ENCODE results near the gene STAB2.
"Not testable (repeated sequence)": the region's sequence is repeated elsewhere in the genome, so short reads cannot be mapped to it uniquely, and the experiment has no call there.

The STAB2 gene

GRCh38 chr12:103627189-103627855, 40.2 kb downstream of the STAB2 start:
- Mint-ChIP-seq H3K27ac (no peak overlapping the region), H3K36me3 (no peaks in the 10 kb centered on the region), H3K27me3 (no peaks in the 10 kb centered on the region), H3K4me3 (no peak overlapping the region), H3K4me1 (no peaks in the 10 kb centered on the region), H3K9me3 (peaks cover 11% of the 10 kb centered on the region)
- ATAC-seq = no peak

- no peak overlapping the region for H3K4me3 Mint-ChIP-seq
- H3K4me1 Mint-ChIP-seq = no peaks in the 10 kb centered on the region
- H3K9me3 Mint-ChIP-seq = peaks cover 12% of the 10 kb centered on the region
- ATAC-seq = no peak
- H3K27me3 Mint-ChIP-seq = no peaks in the 10 kb centered on the region
- no peaks in the 10 kb centered on the region for H3K36me3 Mint-ChIP-seq
- no peak overlapping the region for H3K27ac Mint-ChIP-seq
These were observed 45.6 kb downstream of the STAB2 start for GRCh38 chr12:103632554-103633216.

GRCh38 chr12:103634732-103635131, 47.7 kb downstream of the STAB2 start:
- Mint-ChIP-seq H3K27me3 (peaks cover 11% of the 10 kb centered on the region), H3K27ac (no peak overlapping the region), H3K4me1 (no peaks in the 10 kb centered on the region), H3K36me3 (no peaks in the 10 kb centered on the region), H3K4me3 (no peak overlapping the region), H3K9me3 (peaks cover 12% of the 10 kb centered on the region)
- ATAC-seq = no peak

- ATAC-seq = no peak
- Mint-ChIP-seq H3K36me3 (no peaks in the 10 kb centered on the region), H3K27me3 (peaks cover 11% of the 10 kb centered on the region), H3K27ac (no peak overlapping the region), H3K4me1 (no peaks in the 10 kb centered on the region), H3K9me3 (peaks cover 10% of the 10 kb centered on the region), H3K4me3 (no peak overlapping the region)
These were observed 48.3 kb downstream of the STAB2 start for GRCh38 chr12:103635419-103635818.

GRCh38 chr12:103637021-103637420, 49.9 kb downstream of the STAB2 start:
- H3K4me3 Mint-ChIP-seq = no peak overlapping the region
- no peak for ATAC-seq

GRCh38 chr12:103637429-103637828, 50.4 kb downstream of the STAB2 start:
- no peak overlapping the region for H3K27ac Mint-ChIP-seq

More at GRCh38 chr12:103637021-103637420, 49.9 kb downstream of the STAB2 start:
- H3K36me3 Mint-ChIP-seq = no peaks in the 10 kb centered on the region
- H3K27ac Mint-ChIP-seq = no peak overlapping the region
- no peaks in the 10 kb centered on the region for H3K4me1 Mint-ChIP-seq
- peaks cover 4% of the 10 kb centered on the region for H3K9me3 Mint-ChIP-seq
- peaks cover 11% of the 10 kb centered on the region for H3K27me3 Mint-ChIP-seq

DNA sequence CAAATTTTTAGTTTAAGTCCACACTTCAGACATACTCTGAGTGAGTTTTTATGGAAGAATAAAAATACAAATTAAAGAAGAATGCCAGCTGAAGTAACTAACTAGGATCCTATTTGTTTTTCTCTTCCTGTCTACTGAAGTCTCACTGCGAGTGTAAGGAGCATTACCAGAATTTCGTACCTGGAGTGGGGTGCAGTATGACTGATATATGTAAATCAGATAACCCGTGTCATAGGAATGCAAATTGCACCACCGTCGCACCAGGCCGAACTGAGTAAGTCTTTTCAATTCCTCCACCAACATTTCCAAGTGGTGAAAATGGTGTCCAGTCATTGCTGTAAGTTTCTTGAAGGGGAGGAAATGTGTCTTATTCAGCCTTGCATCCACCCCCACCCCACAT, 52.9 kb downstream of the STAB2 start:
- Mint-ChIP-seq H3K9me3 (peaks cover 4% of the 10 kb centered on the region), H3K27me3 (peaks cover 19% of the 10 kb centered on the region), H3K27ac (no peak overlapping the region), H3K4me1 (no peaks in the 10 kb centered on the region), H3K4me3 (no peak overlapping the region), H3K36me3 (no peaks in the 10 kb centered on the region)
- no peak for ATAC-seq

More at GRCh38 chr12:103637429-103637828, 50.4 kb downstream of the STAB2 start:
- Mint-ChIP-seq H3K36me3 (no peaks in the 10 kb centered on the region), H3K4me1 (no peaks in the 10 kb centered on the region), H3K9me3 (no peaks in the 10 kb centered on the region), H3K27me3 (peaks cover 11% of the 10 kb centered on the region), H3K4me3 (no peak overlapping the region)
- no peak for ATAC-seq

GRCh38 chr12:103640410-103640809, 53.3 kb downstream of the STAB2 start:
- Mint-ChIP-seq H3K27ac (no peak overlapping the region), H3K4me1 (no peaks in the 10 kb centered on the region), H3K27me3 (peaks cover 19% of the 10 kb centered on the region), H3K36me3 (no peaks in the 10 kb centered on the region), H3K4me3 (no peak overlapping the region), H3K9me3 (peaks cover 4% of the 10 kb centered on the region)
- ATAC-seq = no peak

DNA sequence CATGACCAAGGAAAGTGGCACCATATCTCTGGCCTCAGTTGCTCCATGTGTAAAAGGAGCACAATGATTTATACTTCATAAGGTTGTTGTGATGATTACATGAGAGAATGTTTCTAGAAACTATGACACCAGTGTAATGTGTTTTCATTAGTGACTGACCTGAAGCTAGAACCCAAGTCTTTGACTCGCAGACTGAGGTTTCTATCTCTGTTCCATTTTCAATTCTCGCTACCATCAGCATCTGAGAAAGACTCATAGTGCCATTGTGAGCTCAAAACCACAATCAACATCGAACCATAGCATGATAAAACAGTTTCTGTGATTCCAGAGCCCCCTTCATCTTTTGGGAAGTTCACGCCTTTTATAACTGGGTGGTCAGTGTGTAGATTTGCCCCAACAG, 53.8 kb downstream of the STAB2 start:
- ATAC-seq = no peak
- H3K27ac Mint-ChIP-seq = no peak overlapping the region
- peaks cover 4% of the 10 kb centered on the region for H3K9me3 Mint-ChIP-seq
- no peaks in the 10 kb centered on the region for H3K36me3 Mint-ChIP-seq
- H3K4me1 Mint-ChIP-seq = no peaks in the 10 kb centered on the region
- no peak overlapping the region for H3K4me3 Mint-ChIP-seq
- H3K27me3 Mint-ChIP-seq = peaks cover 19% of the 10 kb centered on the region

DNA sequence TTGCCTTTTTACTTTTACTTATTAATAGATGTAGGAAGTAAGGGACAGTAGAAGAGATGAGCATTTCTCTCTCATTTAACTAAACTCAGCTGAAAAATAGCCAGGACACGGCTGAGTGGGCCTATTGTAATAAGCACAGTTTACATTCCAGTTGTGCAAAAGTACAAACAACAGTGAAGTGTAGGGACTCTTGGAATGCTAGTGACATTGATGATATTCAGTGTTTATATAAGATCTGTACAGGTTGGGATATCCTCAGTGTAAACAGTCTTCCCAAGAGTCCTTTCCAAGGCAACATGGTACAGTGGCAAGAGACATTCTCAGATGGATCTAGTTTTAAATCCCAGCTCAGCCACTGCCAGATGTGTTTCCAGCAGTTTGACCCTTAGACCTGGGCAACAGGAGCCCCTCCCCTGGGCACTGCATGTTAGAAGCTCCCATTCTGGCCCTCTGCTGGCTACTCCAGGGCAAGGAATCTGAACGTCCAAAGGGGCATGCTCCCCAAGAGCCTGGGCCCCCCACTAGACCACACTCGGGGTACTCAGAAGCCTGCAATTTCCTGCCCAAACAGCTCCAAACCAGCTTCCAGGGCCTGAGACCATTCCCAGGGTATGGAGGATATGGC, 55.3 kb downstream of the STAB2 start:
- peaks cover 4% of the 10 kb centered on the region for H3K9me3 Mint-ChIP-seq
- no peak for ATAC-seq
- no peak overlapping the region for H3K4me3 Mint-ChIP-seq
- no peaks in the 10 kb centered on the region for H3K4me1 Mint-ChIP-seq
- peaks cover 27% of the 10 kb centered on the region for H3K27me3 Mint-ChIP-seq
- H3K36me3 Mint-ChIP-seq = no peaks in the 10 kb centered on the region
- no peak overlapping the region for H3K27ac Mint-ChIP-seq

GRCh38 chr12:103645202-103645601, 58.1 kb downstream of the STAB2 start:
- ATAC-seq = no peak
- H3K27me3 Mint-ChIP-seq = peaks cover 17% of the 10 kb centered on the region
- peaks cover 4% of the 10 kb centered on the region for H3K9me3 Mint-ChIP-seq
- H3K27ac Mint-ChIP-seq = no peak overlapping the region
- no peaks in the 10 kb centered on the region for H3K36me3 Mint-ChIP-seq
- H3K4me3 Mint-ChIP-seq = no peak overlapping the region
- no peaks in the 10 kb centered on the region for H3K4me1 Mint-ChIP-seq

GRCh38 chr12:103647267-103647666, 60.2 kb downstream of the STAB2 start:
- peaks cover 4% of the 10 kb centered on the region for H3K9me3 Mint-ChIP-seq
- H3K4me3 Mint-ChIP-seq = no peak overlapping the region
- no peak overlapping the region for H3K27ac Mint-ChIP-seq
- H3K4me1 Mint-ChIP-seq = no peaks in the 10 kb centered on the region
- peaks cover 17% of the 10 kb centered on the region for H3K27me3 Mint-ChIP-seq
- ATAC-seq = no peak
- no peaks in the 10 kb centered on the region for H3K36me3 Mint-ChIP-seq

- ATAC-seq = no peak
- Mint-ChIP-seq H3K36me3 (no peaks in the 10 kb centered on the region), H3K4me3 (no peak overlapping the region), H3K4me1 (no peaks in the 10 kb centered on the region), H3K9me3 (peaks cover 7% of the 10 kb centered on the region), H3K27me3 (peaks cover 11% of the 10 kb centered on the region), H3K27ac (no peak overlapping the region)
These were observed 65.7 kb downstream of the STAB2 start for GRCh38 chr12:103652808-103653207.

GRCh38 chr12:103653568-103654173, 66.6 kb downstream of the STAB2 start:
- not testable (repeated sequence) for H3K4me1 Mint-ChIP-seq, ATAC-seq, H3K27ac Mint-ChIP-seq, H3K4me3 Mint-ChIP-seq, H3K36me3 Mint-ChIP-seq, H3K9me3 Mint-ChIP-seq
- H3K27me3 Mint-ChIP-seq = peaks cover 11% of the 10 kb centered on the region

DNA sequence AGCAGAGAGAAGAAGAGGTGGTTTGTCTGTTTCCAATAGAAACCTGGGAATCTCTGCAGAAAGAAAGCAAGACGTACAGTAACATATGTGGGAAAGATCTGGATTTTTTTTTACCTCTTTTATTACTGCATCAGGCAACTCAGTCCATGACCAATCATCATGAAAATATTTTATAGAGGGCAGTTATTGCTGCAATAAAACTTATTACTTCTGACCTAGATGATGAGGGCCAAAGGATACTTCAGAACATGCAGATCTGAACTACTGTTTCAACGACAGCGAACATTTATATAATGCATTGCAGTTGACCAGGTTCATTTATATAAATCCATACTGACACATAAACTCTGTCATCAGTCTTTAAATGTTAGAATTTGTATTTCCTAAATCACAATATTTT, 67.7 kb downstream of the STAB2 start:
- ATAC-seq = no peak
- peaks cover 11% of the 10 kb centered on the region for H3K27me3 Mint-ChIP-seq
- H3K4me1 Mint-ChIP-seq = no peaks in the 10 kb centered on the region
- H3K36me3 Mint-ChIP-seq = no peaks in the 10 kb centered on the region
- H3K4me3 Mint-ChIP-seq = no peak overlapping the region
- H3K9me3 Mint-ChIP-seq = peaks cover 7% of the 10 kb centered on the region
- H3K27ac Mint-ChIP-seq = no peak overlapping the region
